GM21529 (cell line): ENCODE results near the gene SLC37A1.

Source experiments
- ATAC-seq: cut with Tn5 transposase; IDR thresholded peaks from one replicate; pipeline ENCODE4 v1.9.1; 2021; ENCODE audit not compliant: unreplicated experiment

SLC37A1 gene

DNA sequence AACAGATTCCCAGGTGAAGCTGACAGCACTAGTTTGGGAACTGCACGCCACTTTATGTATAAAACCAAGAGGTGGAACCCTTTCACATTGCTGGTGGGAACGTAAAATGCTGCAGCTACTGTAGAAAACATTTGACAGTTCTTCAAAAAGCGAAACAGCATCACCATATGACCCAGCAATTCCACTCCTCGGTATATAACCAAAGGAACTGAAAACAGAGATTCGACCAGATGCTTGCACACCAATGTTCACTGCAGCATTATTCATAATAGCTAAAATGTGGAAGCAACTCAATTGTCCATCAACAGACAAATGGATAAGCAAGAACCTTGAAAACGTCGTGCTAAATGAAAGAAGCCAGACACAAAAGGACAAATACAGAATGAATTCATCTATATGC lies 35.1 kb upstream of the SLC37A1 start:
- no peak for ATAC-seq

DNA sequence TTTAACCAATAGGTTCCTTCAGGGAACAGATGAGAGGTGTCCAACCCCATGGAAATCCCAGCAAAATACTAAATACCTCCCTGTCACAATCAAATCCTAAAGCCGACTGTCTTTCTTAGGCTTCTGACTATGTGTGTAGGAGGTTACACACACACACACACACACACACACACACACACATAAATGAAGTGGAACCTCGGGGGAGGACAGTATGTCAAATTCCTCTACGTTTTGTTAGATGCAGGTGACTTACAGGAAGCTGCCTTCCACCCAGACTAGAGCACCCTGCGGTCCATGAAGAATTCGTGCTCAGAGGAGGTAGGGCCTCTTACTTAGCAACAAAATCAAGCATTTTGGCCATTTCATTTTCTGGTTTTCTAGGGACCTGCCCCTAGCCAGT lies 34.1 kb upstream of the SLC37A1 start:
- no peak for ATAC-seq

DNA sequence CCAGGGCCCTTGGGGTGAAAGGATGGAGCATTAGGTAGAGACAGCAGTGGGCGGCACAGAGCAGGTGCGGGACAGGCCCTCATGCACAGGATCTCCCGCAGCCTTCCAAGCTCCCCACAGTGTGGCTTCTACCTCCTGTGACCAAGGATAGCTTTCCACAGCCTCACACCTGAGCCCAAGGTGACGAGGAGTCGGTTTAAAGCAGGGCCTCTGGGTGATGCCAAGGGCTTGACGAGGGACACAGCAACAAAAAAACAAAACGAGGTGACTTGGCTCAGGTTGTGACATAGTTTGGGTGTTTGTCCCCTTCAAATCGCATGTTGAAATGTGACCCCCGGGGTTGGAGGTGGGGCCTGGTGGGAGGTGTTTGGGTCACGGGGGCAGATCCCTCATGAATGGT lies 32.9 kb upstream of the SLC37A1 start:
- ATAC-seq: no peak

DNA sequence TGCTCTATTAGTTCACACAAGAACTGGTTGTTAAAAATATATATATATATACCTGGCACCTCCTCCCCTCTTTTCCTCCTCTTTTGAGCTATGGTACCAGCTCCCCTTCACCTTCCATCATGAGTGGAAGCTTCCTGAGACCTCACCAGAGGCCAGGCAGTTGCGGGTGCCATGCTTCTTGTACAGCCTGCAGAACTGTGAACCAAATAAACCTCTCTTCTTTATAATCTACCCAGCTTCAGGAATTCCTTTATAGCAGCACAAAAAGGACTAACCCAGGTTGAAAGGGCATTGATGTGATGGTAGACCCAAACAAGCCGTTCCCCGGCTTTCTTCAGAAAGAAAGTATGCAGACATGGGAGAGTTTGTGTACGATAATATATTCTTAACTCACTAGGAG lies 32.5 kb upstream of the SLC37A1 start:
- ATAC-seq: no peak

DNA sequence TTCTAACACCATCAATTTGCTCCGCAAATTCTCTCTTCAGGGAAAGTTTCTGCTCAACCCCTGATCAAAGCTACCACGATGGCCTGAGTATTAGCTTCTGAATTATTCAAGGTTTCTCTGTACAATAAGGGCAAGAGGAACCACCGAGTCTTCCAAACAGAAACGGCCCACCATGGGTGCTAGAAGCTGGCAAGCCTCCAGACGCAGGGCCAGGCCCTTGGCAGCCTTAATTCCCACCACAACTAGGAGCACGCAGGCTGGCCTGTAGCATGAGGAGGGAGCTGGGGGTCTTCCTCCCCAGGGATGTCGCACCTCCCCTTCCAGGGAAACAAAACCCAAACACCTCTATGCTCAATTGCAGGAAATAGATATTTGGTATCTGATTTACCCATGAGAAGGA lies 28.7 kb upstream of the SLC37A1 start:
- ATAC-seq: no peak

DNA sequence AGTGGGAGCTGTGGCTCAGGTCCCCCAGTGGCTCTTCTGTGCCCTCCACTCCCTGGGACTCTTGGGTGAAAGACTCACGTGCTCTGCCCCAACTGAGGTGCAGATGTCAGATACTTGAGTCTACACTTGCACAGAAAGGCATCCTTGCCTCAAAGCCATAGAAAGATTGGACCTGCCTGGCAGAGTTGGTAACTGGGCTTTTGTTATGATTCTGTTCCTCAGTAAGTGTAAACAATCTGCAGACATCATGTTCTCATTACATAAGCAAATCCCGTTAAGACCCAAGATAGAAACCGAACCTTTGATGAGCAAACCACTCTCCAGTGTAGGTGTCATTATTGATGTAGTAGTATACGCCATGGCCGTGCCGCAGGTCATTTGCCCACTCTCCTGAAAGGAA lies 27.6 kb upstream of the SLC37A1 start:
- ATAC-seq: no peak

DNA sequence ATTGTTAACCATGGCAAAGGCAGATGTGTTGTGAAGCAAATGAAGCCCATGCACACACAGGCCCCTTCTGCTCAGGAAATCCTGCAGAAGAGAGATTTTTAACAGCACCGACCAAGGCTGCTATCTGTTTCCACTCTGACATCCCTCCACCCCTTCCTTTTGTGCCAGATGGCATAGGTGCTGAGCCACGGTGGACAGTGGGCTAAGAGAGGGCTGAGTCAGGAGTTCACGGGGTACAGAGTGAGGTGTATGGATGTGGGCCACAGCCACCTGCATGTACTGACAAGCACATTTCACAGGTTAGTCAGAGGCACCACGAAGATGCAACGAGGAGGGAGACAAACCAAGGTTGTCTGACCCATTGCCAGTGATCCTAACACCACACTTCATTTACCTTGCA lies 27.1 kb upstream of the SLC37A1 start:
- ATAC-seq: no peak

DNA sequence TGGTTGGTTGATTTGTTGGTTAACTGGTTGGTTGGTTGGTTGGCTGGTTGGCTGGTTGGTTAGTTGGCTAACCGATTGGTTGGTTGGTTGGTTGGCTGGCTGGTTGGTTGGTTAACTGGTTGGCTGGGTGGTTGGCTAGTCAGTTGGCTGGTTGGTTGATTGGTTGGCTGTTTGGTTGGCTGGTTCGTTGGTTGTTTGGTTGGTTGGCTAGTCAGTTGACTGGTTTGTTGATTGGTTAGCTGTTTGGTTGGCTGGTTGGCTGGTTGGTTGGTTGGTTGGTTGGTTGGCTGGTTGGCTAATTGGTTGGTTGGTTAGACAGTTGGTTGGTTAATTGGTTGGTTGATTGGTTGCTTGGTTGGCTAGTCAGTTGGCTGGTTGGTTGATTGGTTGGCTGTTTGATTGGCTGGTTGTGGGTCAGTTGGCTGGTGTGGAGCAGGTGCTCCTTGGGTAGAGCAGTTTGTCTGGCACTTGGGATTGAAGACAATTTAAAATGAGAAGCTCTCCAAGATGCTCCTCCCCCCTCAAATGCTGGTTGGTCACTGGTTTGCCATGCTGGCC lies 24.6 kb upstream of the SLC37A1 start:
- no peak for ATAC-seq

DNA sequence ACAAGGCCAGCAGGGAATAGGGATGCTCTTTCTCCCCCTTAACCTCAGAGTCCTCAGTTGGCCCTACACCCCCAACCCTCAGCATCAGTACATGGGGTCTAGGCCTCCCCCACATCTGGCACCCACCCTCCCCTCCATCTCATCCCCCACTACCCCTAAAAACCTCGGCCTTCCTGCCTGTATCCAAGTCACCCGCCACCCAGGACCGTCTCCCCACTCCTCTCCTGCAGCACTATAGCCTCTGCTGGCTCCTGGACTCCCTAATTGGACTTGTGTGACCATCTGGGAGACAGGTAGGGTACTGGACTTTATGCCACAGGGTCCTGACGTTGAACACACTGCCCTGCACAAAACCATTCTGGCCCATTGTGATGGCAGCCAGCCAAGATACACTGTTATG lies 23.7 kb upstream of the SLC37A1 start:
- no peak for ATAC-seq

DNA sequence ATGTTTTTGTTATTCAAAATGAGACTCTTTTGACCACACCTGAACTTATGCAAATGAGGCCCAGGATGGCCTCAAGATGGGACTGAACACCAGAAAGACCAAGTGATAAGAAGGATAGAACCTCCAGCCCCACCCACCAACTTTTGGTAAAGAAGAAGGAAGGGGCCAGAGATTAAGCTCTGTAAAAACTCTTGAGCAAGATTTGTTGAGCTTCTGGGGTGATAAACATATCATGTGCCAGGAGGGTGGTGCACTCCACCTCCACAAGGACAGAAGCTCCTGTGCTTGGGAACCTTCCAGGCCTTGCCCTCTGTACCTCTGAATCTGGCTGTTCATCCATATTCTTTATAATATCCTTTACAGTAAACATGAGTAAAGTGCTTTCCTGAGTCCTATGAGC lies 22.9 kb upstream of the SLC37A1 start:
- no peak for ATAC-seq

DNA sequence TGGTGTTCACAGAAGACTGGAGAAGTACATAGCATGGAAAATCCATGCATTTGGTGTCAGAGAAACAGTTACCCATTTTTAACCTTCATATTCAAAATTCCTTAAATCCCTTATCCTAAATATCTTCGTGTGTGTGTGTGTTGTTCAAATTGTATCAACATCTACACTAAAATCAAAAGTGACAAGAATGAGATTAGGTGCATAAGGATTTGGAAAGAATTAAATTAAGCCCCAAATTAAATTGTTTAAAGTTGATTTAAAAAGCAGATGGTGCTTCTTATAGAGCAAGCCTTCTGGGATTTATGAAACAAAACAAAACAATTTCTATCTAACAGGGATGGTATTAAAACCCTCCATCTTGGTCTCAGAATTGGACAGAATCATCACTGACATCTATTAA lies 22.3 kb upstream of the SLC37A1 start:
- no peak for ATAC-seq

DNA sequence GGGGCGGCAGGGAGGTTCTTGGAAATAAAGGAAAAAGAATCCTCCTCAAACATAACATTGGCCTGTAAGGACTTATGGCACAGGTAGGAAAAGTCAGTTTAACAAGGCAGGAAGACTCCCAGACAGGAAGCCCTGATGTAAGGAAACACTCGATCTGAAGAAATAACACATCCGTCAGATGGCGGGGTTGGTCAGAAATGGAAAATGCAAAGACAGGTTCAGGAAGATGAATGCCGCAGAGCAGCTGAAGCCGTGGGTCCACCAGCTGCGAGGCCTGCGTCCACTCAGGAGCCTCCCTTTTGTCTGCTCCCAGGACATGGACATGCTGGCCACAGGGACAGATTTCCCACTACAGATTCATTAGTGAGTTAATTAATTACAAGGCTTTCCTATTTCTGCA lies 21.5 kb upstream of the SLC37A1 start:
- ATAC-seq: no peak

DNA sequence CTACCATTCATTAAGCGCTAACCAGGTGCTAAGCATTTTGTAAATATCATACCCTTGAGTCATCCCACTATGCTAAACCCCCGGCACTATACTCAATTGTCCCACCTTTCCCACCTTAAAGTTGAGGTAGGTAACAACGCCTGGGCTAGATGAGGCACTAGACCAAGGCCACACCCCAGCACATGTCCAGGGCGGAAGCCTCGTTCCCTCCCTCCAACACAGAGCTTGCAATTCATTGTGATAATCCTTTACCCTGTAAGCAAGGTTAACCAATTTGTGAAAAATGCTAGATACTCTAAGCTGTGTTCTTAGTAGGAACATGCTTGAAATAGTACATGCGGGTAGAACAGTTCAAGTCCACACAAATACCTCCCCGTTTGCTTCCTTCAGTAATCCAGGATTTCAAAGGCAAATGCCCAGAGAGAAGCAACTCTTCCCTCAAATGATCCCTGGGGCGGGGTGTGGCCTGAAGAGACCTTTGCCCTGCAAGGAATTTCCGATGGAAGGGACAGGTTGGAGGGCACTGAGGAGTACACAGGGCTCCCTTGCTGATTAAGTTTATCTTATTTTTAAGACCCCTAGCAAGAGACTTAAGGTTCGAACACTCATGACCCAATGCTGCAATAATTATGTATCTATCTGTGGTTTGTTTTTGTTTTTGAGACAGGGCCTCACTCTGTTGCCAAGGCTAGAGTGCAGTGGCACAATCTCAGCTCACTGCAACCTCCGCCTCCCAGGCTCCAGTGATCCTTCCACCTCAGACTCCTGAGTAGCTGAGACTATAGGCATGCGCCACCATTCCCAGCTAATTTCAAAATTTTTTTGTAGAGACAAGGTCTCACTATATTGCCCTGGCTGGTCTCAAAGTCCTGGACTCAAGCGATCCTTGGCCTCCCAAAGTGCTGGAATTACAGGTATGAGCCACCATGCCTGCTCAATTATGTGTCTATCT lies 20.3 kb upstream of the SLC37A1 start:
- no peak for ATAC-seq

DNA sequence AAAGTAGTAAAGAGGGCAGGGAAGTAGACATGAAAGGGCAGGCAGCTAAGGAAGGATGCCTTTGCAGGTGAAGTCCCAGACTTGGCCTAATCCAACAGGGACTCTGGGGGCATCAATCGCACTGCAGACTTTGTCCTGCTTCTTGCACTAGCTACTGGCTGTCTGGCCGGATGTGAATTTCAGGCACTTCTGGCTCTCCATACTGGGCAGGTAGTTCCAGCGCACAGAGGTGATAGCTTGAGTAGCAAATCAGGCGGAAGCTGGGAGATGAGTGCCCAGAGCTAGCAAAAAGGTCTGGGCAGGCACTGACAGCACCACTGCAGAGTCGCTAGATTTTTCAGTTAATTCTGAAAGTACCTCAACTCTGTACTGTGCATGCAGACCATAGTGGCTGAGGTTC lies 18.6 kb upstream of the SLC37A1 start:
- ATAC-seq: no peak

DNA sequence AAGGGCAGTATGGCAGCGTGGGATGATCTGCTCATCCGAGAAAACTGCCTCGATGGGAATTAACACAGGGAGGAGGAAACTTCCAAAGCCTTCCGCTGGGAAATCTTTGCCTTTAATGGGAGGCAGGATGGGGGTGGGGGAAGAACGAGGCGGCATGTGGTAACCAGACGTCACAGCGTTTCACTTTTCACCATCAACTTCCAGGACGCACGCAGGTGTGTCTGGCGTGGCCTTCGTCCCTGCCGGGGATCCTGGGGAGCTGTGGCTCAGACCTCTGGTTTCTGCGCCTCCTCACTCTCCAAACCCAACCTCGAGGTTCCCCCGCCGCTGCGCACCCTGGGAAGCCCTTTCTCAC lies 17.9 kb upstream of the SLC37A1 start:
- peak; percentile 11 for ATAC-seq

DNA sequence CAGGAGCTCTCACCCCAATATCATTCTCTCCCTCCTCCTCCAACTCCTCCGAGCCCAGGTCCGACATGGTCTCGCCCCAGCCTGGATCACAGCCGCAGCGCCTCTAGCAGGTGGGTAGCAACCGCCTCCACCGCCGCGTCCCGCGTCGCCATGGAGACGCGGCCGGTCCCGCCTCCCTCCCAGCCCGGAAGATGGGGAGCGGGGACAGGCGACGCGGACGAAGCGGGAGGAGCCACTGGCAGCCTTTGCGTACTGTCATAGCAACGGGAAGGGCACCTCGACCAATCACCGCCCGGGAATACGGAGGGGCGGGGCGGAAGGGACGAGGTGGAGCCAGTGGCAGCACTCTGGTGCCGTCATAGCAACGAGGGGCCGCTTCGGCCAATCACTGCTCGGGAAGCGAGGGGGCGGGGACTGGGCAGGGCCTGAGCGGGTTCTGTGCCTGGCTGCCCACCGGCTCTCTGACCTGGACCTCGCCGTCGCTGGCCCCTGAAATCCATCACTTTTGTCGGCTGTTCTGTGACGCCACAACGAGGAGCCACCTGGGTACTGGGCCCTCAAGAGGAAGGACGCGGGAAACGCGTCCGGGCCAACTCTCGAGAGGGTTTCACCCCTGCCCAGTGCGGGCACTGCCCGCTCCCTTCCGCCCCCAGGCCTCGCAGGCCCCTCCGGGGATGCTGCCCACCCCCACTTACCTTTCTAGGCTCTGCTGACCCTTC lies 17.4 kb upstream of the SLC37A1 start, which contains the start of gene RSPH1:
TSS of gene RSPH1 (minus strand) at position 105 of the 719 bp plus-strand sequence. CDS start at position 67, 38 bp downstream.
- peak; percentile 98 for ATAC-seq

DNA sequence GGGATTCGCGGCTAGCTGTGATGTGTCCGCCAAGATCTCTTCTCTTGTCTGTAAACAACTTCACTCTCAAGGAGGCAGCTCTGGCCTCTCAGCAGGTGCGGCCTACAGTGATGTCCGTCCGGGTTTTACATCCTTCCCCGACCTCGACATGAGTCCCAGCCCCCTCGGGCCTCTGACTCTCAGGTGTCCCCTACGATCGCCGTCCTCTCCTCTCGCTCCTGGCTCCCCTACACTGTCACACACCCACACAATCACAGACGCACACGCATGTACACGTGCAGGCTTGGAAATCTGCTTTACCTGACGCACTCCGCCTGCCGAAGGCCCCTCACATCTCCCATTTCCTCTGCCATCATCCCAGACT lies 16.8 kb upstream of the SLC37A1 start:
- no peak for ATAC-seq

DNA sequence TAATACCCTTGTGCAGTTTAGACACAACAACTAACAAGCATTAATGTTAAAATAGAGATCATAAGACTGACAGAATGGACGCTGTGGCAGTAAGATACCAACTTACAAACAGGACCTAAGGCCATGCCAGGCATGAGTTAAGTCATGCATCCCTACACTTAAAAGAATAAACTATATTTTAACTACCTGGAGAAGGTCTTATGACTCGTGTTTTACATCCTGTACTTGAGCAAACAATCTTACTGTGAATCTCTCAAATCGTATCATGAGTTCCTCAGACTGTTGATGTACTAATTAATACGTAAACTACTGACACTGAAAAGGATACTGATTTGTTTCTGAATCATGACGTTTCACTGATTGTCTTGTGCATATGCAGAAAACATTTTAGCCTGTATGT lies 15.6 kb upstream of the SLC37A1 start:
- ATAC-seq: no peak

DNA sequence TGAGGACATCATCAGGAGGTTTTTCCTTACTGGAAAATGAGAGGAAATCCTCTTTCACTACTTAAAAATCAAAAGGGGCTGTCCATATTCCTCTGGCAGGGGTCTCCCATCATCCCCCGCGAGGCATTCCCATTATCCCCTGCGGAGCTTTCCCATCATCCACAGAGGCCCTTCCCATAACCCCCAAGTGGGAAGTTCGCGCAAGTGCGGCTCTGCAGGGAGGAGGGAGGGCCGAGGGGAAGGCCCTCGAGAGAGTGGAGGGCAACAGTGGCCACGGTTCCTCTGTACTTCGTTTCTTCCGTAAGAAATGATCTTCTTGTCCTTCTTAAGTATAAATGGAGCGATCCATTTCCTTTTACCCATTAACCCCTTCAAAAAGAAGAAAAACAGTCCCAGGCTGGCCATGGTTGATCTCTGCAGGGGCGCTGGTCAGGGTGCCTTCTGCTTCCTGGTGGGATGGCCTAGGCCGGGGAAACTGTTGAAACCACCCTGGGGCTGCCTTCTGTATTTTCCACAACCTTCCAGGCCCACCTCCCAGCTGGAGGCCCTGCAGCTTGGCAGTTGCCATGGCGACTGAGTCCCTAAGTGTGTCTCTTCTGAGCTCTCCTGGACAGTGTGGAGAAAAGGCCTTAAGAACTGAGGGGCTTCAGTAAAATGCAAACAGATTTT lies 14.1 kb upstream of the SLC37A1 start:
- ATAC-seq: no peak

DNA sequence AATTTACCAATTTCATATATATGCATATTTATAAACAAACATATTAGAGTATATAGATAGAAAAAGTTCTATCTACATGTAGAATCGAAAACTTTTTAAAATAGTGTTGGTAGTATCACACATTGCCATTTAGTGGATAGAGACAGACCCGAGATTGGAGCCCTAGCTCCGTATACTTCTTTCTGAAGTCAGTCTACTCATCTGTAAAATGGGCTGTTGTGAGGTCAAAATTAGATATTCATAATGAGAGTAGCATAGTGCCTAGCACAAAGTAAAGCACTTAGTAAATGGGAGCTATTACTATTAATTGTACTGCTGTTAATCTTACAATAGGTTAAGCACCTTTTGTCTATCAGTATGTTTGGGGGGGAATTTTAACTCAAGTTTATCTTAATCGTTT lies 13.4 kb upstream of the SLC37A1 start:
- ATAC-seq: no peak

DNA sequence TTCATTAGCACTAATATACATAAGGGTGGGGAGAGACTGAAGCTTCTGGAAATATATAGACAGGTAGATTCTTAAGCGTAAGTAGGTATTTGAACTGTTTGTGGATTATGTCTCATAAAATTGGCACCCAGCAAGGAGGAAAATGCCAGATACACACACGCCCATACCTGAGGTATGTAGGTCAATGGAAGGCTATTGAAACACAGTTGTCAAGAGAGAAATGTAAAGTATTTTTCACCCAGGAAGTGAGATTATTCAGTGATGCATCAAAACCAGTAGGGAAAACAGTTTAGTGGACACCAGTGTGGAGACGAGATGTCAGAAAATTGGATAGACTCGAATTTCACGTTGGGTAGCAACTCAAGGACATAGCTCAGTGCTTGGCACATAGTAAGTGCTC lies 12.9 kb upstream of the SLC37A1 start:
- ATAC-seq: no peak

DNA sequence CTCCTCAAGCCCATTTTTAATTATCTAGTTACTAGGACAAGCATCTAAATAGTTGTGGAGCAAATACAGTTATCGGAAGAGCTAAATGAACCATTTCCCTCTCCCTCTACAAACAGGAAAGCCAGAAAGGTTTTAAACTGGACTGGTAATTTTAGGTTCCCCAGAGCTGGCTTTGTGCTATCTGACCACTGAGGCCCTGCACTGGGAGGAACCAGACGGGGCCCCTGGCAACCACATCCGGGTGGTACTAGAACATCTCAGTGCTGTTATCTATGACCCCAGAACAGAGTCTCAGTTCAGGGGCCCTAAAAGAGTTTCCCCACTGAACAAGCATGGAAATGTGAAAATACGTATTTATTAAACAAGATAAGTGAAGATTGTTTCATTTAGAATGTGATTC lies 9.9 kb upstream of the SLC37A1 start:
- ATAC-seq: no peak
